Suprapubic skin (tissue), 4 donors: ENCODE results near the gene RAMP2.

ENCODE experiments used
- EP300 ChIP-seq: sonication (generic); formaldehyde crosslinking; IDR thresholded peaks from one replicate; pipeline ENCODE4 v1.6.1; 2017; ENCODE audit warnings: antibody characterized with exemption
- POLR2A ChIP-seq, 2 donors: fragments of 450-650 bp; IDR thresholded peaks; one replicate each; pipeline ENCODE4 v1.6.1; 2017; ENCODE audit warnings: antibody characterized with exemption in 2 of 2, mild to moderate bottlenecking in 2 of 2, moderate library complexity in 2 of 2
- POLR2AphosphoS5 ChIP-seq, 3 donors: sonication (generic); formaldehyde crosslinking; IDR thresholded peaks; one replicate each; pipeline ENCODE4 v1.6.1; 2017; ENCODE audit warnings: antibody characterized with exemption in 3 of 3
- TF ChIP-seq, protein P1 (sequence below), 2 donors: fragments of 200-600 bp in 1 of 2; fragments of 450-650 bp in 1 of 2; sonication (generic) in 1 of 2; IDR thresholded peaks; one replicate each; pipeline ENCODE4 v1.5.1; 2016 to 2019; ENCODE audit warnings: antibody characterized with exemption in 2 of 2, mild to moderate bottlenecking in 1 of 2, moderate library complexity in 1 of 2

DNA sequence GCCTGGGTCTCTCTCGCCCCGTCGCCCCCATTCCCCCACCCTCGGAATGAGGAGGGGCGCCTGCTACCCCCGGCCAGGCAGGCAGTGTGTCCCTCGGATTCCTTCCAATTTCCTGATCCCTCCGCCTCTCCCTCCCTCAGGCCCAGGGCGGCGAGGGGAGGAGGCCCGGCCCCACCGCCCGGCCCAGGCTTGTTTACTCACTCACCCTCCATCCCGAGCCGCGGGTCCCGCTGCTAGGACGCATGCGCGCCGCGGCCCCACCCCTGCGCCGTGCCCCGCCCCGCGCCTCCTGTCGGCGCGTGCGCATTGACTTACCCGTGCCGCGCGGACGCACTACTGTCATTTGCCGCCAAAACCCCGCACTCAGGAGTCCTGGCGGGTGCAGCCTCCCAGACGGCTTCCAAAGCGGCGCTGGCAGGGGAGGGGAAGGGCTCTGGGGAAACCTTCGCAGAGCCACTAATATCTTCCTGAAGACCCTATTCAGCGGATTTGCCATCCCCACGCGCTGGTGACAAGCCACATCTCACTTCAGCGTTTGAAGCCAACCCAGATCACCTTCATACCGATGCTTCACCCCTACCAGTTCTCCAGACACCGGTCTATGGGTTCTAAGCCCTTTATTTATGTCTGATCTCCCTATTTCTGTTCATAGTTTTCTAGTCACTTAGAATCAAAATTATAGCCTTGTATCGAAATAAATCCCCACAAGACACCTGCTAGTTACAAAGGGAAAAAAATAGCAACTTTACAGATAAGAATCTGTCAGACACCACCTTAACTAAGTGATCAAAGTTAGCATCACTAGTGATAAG lies 16.0 kb upstream of the RAMP2 start, which contains the start of gene EZH1:
- TF ChIP-seq, protein P1, sequence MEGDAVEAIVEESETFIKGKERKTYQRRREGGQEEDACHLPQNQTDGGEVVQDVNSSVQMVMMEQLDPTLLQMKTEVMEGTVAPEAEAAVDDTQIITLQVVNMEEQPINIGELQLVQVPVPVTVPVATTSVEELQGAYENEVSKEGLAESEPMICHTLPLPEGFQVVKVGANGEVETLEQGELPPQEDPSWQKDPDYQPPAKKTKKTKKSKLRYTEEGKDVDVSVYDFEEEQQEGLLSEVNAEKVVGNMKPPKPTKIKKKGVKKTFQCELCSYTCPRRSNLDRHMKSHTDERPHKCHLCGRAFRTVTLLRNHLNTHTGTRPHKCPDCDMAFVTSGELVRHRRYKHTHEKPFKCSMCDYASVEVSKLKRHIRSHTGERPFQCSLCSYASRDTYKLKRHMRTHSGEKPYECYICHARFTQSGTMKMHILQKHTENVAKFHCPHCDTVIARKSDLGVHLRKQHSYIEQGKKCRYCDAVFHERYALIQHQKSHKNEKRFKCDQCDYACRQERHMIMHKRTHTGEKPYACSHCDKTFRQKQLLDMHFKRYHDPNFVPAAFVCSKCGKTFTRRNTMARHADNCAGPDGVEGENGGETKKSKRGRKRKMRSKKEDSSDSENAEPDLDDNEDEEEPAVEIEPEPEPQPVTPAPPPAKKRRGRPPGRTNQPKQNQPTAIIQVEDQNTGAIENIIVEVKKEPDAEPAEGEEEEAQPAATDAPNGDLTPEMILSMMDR (IDR thresholded peaks at IDR 0.05): peak in 1 of 2 donors; percentile 11
- TF ChIP-seq POLR2AphosphoS5 (IDR thresholded peaks at IDR 0.05) (peak; percentile 62 to 77 (median 62)), POLR2A (IDR thresholded peaks at IDR 0.05) (peak in 1 of 2 donors; percentile 85), EP300 (no peak)
